Spinal cord (tissue), 10 donors: ENCODE results near the gene FRG2C. TPM values are rescaled to one million over a fixed set of nuclear protein-coding genes. Genes with fewer than 3 reads are reported as not detected.
"Not testable (repeated sequence)": the region's sequence is repeated elsewhere in the genome, so short reads cannot be mapped to it uniquely, and the experiment has no call there.

Experiments
- DNase-seq, 6 donors: peaks; one replicate each; pipeline versions ENCODE4 v3.0.0 to v3.0.0-alpha.2; 2013 to 2015; ENCODE audit warnings: low spot score in 6 of 6, low read depth in 4 of 6
- H3K27ac ChIP-seq: one replicate; pipeline ENCODE4 v1.5.1; 2013; ENCODE audit warnings: low read depth, low read length, control low read depth
- H3K27me3 ChIP-seq: one replicate; pipeline ENCODE4 v1.6.1; 2013; ENCODE audit warnings: low read length; ENCODE audit not compliant: control insufficient read depth, insufficient read depth
- H3K36me3 ChIP-seq: one replicate; pipeline ENCODE4 v1.6.1; 2013; ENCODE audit warnings: low read length; ENCODE audit not compliant: control insufficient read depth, insufficient read depth
- H3K4me1 ChIP-seq: one replicate; pipeline ENCODE4 v1.6.1; 2013; ENCODE audit warnings: low read length; ENCODE audit not compliant: control insufficient read depth, insufficient read depth
- H3K4me3 ChIP-seq: one replicate; pipeline ENCODE4 v1.5.1; 2013; ENCODE audit warnings: low read depth, low read length, control low read depth
- H3K9me3 ChIP-seq: one replicate; pipeline ENCODE4 v1.6.1; 2013; ENCODE audit warnings: low read length; ENCODE audit not compliant: control insufficient read depth, insufficient read depth
- WGBS: methylation state at CpG from one replicate; pipeline ENCODE4 v1.1.5; 2013; ENCODE audit warnings: missing lambda C conversion rate; ENCODE audit not compliant: insufficient coverage; 5-methylcytosine and 5-hydroxymethylcytosine counted together
- long read RNA-seq, 4 donors: transcript quantifications; one replicate each; lab custom pipeline, GENCODE V29; 2026
- polyA plus RNA-seq, 2 donors: library from polyadenylated mRNA; unstranded; fragments of 120-200 nt; gene quantifications; one replicate each; pipeline ENCODE4 v1.2.1, GENCODE V29; 2013; ENCODE audit not compliant: insufficient read length in 2 of 2
- total RNA-seq, 2 donors: library from RNA; depleted of rRNA in 1 of 2; stranded (reverse); fragments of 120-200 nt in 1 of 2; fragments of >200 nt in 1 of 2; gene quantifications; one replicate each; pipeline versions ENCODE4 v1.2.3 to v1.2.4, GENCODE V29; 2013 to 2014
- donor health status: healthy.

Gene FRG2C
- not detected for total RNA-seq
- polyA plus RNA-seq: under 1 TPM in 1 of 2 donors, not detected in 1; 0.12 TPM
- long read RNA-seq, donor 1: 0 reads
- long read RNA-seq, donor 2: 0 reads
- long read RNA-seq, donor 3: 0 reads
- long read RNA-seq, donor 4: 0 reads

- not testable (repeated sequence) for H3K4me3 ChIP-seq, H3K9me3 ChIP-seq, H3K36me3 ChIP-seq, H3K27ac ChIP-seq, DNase-seq
- Histone ChIP-seq H3K4me1 (peaks cover 11% of the 10 kb centered on the region), H3K27me3 (peaks cover 48% of the 10 kb centered on the region)
- WGBS: 92% methylated on average over 4 of the region's 9 CpGs
These were observed at the start of gene FRG2C for GRCh38 chr3:75664028-75664427. Gene FRG2C (plus strand): TSS chr3:75664328. CDS start chr3:75664380, 52 bp downstream.

- H3K4me1 ChIP-seq: peaks cover 12% of the 10 kb centered on the region
- WGBS: 1% methylated on average over 41 of the region's 43 CpGs
- H3K27ac ChIP-seq, H3K27me3 ChIP-seq, H3K9me3 ChIP-seq, H3K36me3 ChIP-seq: not testable (repeated sequence)
- peak overlapping the region; percentile 40 for H3K4me3 ChIP-seq
- peak in 4 of 6 donors; percentile 26 to 78 (median 61) for DNase-seq
These were observed 45.3 kb upstream of the FRG2C start for GRCh38 chr3:75618666-75619305.

DNA sequence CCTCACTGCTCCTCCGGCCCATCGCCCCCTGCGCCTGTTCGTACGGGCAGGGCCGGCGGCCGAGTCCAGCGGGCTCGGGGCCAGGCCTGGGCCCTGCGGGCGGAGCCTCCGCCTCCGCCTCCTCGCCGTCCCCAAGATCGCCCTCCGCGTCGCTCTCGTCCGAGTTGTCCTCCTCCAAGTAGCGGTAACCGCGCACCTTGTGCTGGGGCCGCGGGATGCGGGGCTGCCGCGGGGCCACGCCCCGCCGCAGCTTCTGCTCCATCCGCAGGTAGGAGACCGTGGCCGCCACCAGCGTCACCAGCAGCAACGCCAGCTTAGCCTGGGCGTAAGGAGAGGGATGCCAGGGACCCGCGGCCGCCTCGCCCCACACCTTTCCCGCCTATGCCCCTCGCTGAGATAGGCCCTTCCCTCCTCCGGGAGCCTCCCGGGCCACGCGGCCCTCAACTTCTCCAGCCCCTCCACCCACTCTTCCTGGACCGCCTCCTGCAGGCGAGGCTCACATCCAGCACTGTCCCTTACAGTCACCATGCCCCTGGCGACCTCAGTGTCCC lies 44.6 kb upstream of the FRG2C start:
- under 1% methylated on average over 49 of the region's 52 CpGs for whole genome bisulfite sequencing
- H3K27me3 ChIP-seq, H3K27ac ChIP-seq, H3K36me3 ChIP-seq, H3K9me3 ChIP-seq: not testable (repeated sequence)
- Histone ChIP-seq H3K4me1 (peaks cover 12% of the 10 kb centered on the region), H3K4me3 (peak overlapping the region; percentile 40)
- DNase-seq: peak in 2 of 6 donors; percentile 39 to 44

DNA sequence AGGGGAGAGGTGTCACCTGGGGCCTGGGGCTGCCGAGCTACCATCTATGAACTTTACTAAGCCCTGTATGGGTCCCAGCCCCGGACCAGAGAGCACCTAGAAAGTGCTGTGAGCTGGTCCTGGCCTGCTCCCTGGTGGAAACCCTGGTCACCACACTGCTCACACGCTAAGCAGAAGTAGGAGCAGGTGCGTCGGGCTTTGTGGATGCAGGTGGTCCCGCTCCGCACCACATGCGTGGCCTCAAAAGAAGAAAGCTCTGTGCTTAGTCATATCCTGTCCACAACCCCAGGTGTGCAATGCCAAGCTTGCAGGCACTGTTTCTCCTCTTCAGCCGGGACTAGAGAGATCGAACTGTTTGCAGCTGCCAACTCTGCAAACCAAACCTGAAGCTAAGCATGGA lies 42.4 kb upstream of the FRG2C start:
- not testable (repeated sequence) for H3K4me3 ChIP-seq, H3K36me3 ChIP-seq, H3K27me3 ChIP-seq, DNase-seq, H3K27ac ChIP-seq, H3K9me3 ChIP-seq
- 85% methylated on average over 9 of the region's 10 CpGs for WGBS
- peaks cover 12% of the 10 kb centered on the region for H3K4me1 ChIP-seq

- peaks cover 12% of the 10 kb centered on the region for H3K4me1 ChIP-seq
- H3K4me3 ChIP-seq, H3K36me3 ChIP-seq, H3K27ac ChIP-seq, H3K27me3 ChIP-seq, H3K9me3 ChIP-seq, DNase-seq: not testable (repeated sequence)
- 91% methylated on average over 4 of the region's 13 CpGs for WGBS
These were observed 40.5 kb upstream of the FRG2C start for GRCh38 chr3:75623656-75624055.

GRCh38 chr3:75630887-75631535 lies 33.1 kb upstream of the FRG2C start:
- H3K9me3 ChIP-seq, H3K4me1 ChIP-seq, H3K27ac ChIP-seq, H3K27me3 ChIP-seq, H3K36me3 ChIP-seq, DNase-seq, H3K4me3 ChIP-seq: not testable (repeated sequence)
- 100% methylated on average over 1 of the region's 2 CpGs for WGBS

GRCh38 chr3:75631541-75631940 lies 32.6 kb upstream of the FRG2C start:
- Histone ChIP-seq H3K4me3 (no peak overlapping the region), H3K27ac (no peak overlapping the region), H3K4me1 (no peaks in the 10 kb centered on the region), H3K27me3 (no peaks in the 10 kb centered on the region), H3K36me3 (no peaks in the 10 kb centered on the region), H3K9me3 (no peaks in the 10 kb centered on the region)
- 42% methylated on average over 2 of the region's 4 CpGs for WGBS
- no peak for DNase-seq

DNA sequence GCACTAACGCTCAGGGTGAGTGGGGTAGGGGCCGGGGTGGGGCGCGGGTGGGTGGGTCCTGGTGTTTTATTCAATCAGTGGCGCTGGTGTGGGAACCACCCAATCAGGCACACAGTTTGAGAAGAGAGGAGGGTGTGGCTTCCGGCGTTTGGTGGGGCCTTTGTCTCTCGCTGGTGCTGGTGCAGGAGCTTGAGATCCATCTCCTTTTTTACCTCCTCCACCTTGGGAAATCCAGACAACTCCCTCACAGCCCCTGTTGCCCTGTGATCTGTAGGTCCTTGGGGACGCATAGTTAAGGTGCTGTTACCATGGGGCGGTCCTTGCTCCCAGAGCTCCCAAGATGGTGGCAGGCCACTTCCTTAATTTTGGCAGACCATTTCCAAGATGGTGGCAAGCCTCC lies 25.2 kb upstream of the FRG2C start:
- not testable (repeated sequence) for H3K4me3 ChIP-seq, H3K4me1 ChIP-seq, H3K27ac ChIP-seq, DNase-seq, H3K27me3 ChIP-seq, H3K36me3 ChIP-seq, H3K9me3 ChIP-seq
- WGBS: 100% methylated on average over 2 of the region's 10 CpGs

- not testable (repeated sequence) for H3K4me1 ChIP-seq, H3K27me3 ChIP-seq, H3K36me3 ChIP-seq, H3K9me3 ChIP-seq
- H3K4me3 ChIP-seq: peak overlapping the region; percentile 65
- H3K27ac ChIP-seq: peak overlapping the region; percentile 15
- DNase-seq: peak; percentile 70 to 98 (median 84)
- WGBS: under 1% methylated on average over 15 of the region's 16 CpGs
These were observed 23.0 kb upstream of the FRG2C start for GRCh38 chr3:75641107-75641517.
